K562 (cell line): ENCODE results near the gene FAM200B. TPM values are rescaled to one million over a fixed set of nuclear protein-coding genes. Genes with fewer than 3 reads are reported as not detected.

Source experiments
- CLOCK ChIP-seq: fragments of 250-450 bp; sonication (Bioruptor Pico); IDR thresholded peaks from 2 replicates; pipeline ENCODE4 v1.4.0; 2020; ENCODE audit warnings: mild to moderate bottlenecking, moderate library complexity, borderline replicate concordance
- COPS2 ChIP-seq: fragments of 450-650 bp; conservative IDR thresholded peaks from 2 replicates; pipeline ENCODE4 v1.6.1; 2016; ENCODE audit warnings: mild to moderate bottlenecking, moderate library complexity
- ETV1 ChIP-seq: fragments of 450-650 bp; conservative IDR thresholded peaks from 2 replicates; pipeline ENCODE4 v1.6.1; 2016; ENCODE audit warnings: missing genetic modification characterization, control low read depth, low read depth, missing compliant biosample characterization
- FOXA1 ChIP-seq: fragments of 450-650 bp; IDR thresholded peaks from 2 replicates; pipeline ENCODE4 v1.6.1; 2016; ENCODE audit warnings: mild to moderate bottlenecking, borderline replicate concordance
- HNRNPL ChIP-seq: fragments of 200-400 bp; formaldehyde crosslinking; IDR thresholded peaks from 2 replicates; pipeline ENCODE4 v1.6.1; 2017; ENCODE audit warnings: low read depth, mild to moderate bottlenecking, low read length
- MEIS2 ChIP-seq: fragments of 450-650 bp; IDR thresholded peaks from 2 replicates; pipeline ENCODE4 v1.6.1; 2014; ENCODE audit warnings: mild to moderate bottlenecking; ENCODE audit not compliant: partially characterized antibody
- NEUROD1 ChIP-seq: fragments of 150-350 bp; IDR thresholded peaks from 2 replicates; pipeline ENCODE4 v1.6.1; 2014; ENCODE audit warnings: borderline replicate concordance, low read length, low read depth; ENCODE audit not compliant: partially characterized antibody
- NR2C2 ChIP-seq, 2 experiments: fragments of 200-800 bp in 1 of 2; sonication (Bioruptor generic) in 1 of 2; sonication (generic) in 1 of 2; formaldehyde crosslinking in 1 of 2; IDR thresholded peaks; 2 replicates each; pipeline versions ENCODE4 v1.6.1 to v1.8.0; 2016 to 2022; ENCODE audit warnings: mild to moderate bottlenecking in 1 of 2, missing compliant biosample characterization in 1 of 2, missing genetic modification characterization in 1 of 2, missing genetic modification reagents in 1 of 2
- RBM15 ChIP-seq: fragments of 200-400 bp; formaldehyde crosslinking; IDR thresholded peaks from 2 replicates; pipeline ENCODE4 v1.6.1; 2018; ENCODE audit warnings: mild to moderate bottlenecking, low read length, moderate library complexity; ENCODE audit not compliant: insufficient read depth
- TFE3 ChIP-seq: fragments of 450-650 bp; formaldehyde crosslinking; IDR thresholded peaks from 2 replicates; pipeline ENCODE4 v1.4.0; 2020; ENCODE audit warnings: mild to moderate bottlenecking, mixed read lengths
- U2AF1 ChIP-seq: fragments of 200-400 bp; formaldehyde crosslinking; optimal IDR thresholded peaks from 2 replicates; pipeline ENCODE3; 2017; ENCODE audit warnings: mild to moderate bottlenecking, low read depth, low read length, moderate library complexity
- ZBTB26 ChIP-seq: fragments of 450-650 bp; formaldehyde crosslinking; IDR thresholded peaks from 2 replicates; pipeline ENCODE4 v1.4.0; 2022; ENCODE audit warnings: missing genetic modification characterization
- polyA plus RNA-seq, 8 experiments: library from polyadenylated mRNA; depleted of rRNA in 4 of 8; stranded (reverse) in 5 of 8; unstranded in 3 of 8; fragments of >200 nt; fragmentation: Nextera tagmentation in 2 of 8; fragmentation: Illumina TruSeq in 1 of 8; extraction: Ambion mirVana in 2 of 8; extraction: Trizol in 1 of 8; gene quantifications; 2 replicates each; pipeline versions ENCODE4 v1.2.1 to v1.2.3, GENCODE V29; 2011 to 2014; ENCODE audit warnings: inconsistent platforms in 1 of 8, missing spikeins in 1 of 8
- total RNA-seq, 7 experiments: library from RNA; depleted of rRNA in 6 of 7; stranded (reverse); fragments of >200 nt in 6 of 7; fragmentation: Illumina TruSeq in 2 of 7; extraction: Trizol in 2 of 7; gene quantifications; 2 replicates each; pipeline versions ENCODE4 v1.2.1 to v1.2.3, GENCODE V29; 2011 to 2021; ENCODE audit warnings: low replicate concordance in 1 of 7
- TF ChIP-seq, protein P1 (sequence below): sonication (generic); formaldehyde crosslinking; IDR thresholded peaks from 2 replicates; pipeline ENCODE4 v1.8.1; 2023; ENCODE audit warnings: mild to moderate bottlenecking, missing genetic modification reagents

FAM200B gene
- total and polyA plus RNA-seq, 9 of the 15 experiments (the other 6 are each of a cell fraction or from before 2014, with no cell fraction given): 17.4 to 48.0 (median 25.5) TPM

DNA sequence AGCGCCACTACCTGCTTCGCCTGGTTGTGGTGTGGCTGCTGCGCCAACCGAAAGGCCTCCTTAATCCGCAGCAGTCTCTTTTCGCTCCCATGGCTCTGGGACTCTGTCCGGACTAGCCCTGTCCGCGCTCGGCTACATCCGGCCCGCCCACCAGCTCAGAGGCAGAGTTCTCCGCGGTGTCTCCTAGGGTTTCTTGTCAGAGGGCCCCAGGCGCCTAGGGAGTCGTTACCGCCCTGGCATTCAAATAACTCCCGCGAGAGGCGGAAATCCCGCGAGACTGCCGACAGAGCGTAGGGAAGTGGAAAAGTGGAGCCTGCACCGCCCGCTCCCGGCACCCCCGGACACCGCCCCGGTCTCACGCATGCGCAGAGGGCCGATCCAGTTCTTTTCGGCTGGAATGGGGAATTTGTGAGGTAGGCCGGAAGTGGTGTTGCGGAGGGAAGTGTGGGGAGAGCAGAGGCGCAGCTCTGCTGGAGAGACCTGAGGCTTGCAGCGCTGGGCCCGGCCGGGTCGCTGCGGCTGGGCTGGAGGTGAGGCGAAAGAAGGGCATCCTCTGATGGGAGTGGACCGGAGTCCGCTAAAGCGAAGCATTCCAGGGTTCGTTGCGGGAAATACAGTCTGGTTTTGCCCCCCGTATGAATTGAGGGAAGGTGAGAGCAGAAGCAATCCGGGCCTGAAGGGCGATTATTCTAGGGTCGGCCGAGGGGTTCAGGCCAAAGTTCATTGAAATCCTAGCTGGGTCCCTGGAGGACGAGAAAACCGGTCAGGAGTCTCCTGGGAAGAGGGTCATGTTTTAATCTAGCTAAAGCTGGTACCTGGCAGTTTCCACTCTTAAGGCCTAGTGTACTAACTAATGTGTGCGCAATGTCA is at the start of gene FAM200B (continued):
- no peak for TF ChIP-seq CLOCK (CRISPR knock-in tag)
- TF ChIP-seq ETV1 (tag): peak; percentile 86
- peak; percentile 90 for TF ChIP-seq MEIS2
- no peak for TF ChIP-seq RBM15
- peak; percentile 89 for TF ChIP-seq NEUROD1
- no peak for TF ChIP-seq NR2C2 (CRISPR knock-in tag; IDR thresholded peaks at IDR 0.05)
- peak; percentile 77 for TF ChIP-seq NR2C2 (tag; IDR thresholded peaks at IDR 0.05)
- TF ChIP-seq FOXA1: no peak
- no peak for TF ChIP-seq HNRNPL
- no peak for TF ChIP-seq COPS2
- no peak for TF ChIP-seq ZBTB26
- TF ChIP-seq, protein P1, sequence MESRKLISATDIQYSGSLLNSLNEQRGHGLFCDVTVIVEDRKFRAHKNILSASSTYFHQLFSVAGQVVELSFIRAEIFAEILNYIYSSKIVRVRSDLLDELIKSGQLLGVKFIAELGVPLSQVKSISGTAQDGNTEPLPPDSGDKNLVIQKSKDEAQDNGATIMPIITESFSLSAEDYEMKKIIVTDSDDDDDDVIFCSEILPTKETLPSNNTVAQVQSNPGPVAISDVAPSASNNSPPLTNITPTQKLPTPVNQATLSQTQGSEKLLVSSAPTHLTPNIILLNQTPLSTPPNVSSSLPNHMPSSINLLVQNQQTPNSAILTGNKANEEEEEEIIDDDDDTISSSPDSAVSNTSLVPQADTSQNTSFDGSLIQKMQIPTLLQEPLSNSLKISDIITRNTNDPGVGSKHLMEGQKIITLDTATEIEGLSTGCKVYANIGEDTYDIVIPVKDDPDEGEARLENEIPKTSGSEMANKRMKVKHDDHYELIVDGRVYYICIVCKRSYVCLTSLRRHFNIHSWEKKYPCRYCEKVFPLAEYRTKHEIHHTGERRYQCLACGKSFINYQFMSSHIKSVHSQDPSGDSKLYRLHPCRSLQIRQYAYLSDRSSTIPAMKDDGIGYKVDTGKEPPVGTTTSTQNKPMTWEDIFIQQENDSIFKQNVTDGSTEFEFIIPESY (CRISPR knock-in tag): no peak
- TF ChIP-seq U2AF1: no peak
- TF ChIP-seq TFE3 (CRISPR knock-in tag): no peak
